ENCODE data around the gene ARMH4. TPM values are rescaled to one million over a fixed set of nuclear protein-coding genes. Genes with fewer than 3 reads are reported as not detected.

ARMH4 gene
- total and polyA plus RNA-seq, 4 donors = 0.38 to 3.2 (median 0.54) TPM

DNA sequence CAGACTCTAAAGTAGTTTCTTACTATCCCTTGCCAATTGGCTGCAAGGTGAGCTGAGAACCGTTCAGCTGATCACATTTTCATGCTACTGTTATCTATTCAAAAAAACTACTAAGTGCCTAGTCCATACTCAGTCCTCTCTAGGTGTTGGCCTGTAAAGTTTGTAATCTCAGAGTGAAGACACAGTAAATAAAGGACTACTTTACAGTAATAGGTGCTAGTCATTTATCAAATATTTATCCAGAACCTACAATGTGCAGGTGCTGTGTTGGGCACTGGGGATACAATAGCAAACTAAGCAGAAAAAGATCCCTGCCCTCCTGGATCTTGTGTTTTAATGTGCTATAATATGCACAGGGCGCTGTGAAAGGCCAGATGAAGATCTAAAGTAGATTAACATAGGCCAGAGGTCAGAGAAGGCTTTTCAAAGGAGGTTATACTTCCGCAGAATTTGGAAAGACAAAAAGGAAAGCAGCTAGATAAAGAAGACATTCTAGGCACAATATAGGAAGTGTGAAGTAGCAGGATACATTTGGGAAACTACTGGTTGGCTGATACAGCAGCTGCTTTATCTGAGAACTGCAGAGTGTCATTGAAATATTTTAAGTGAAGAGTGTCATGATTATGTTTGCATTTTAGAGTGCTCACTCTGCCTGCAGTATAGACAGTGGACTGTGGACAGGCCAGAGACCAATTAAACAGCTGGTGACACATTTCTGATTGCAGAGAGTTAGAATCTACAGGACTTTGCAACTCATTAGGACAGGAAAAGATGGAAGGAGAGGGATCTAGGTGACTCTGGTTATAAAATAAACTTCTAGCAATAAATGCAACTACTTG, 40.0 kb upstream of the ARMH4 start:
- 67% methylated on average over 3 of the region's 3 CpGs for WGBS
- peaks cover 0 to 3% (median 0%) of the 10 kb centered on the region in 4 donors for H3K4me1 ChIP-seq (ENCODE audit: control insufficient read depth in 4 of 4, insufficient read depth in 4 of 4, low read length in 3 of 4)
- H3K9ac ChIP-seq (ENCODE audit: low read depth in 1 of 2, low read length in 2 of 2) = no peak overlapping the region
- DNase-seq (ENCODE audit: low spot score) = no peak
- H3K9me3 ChIP-seq (ENCODE audit: control insufficient read depth in 4 of 4, low read length in 3 of 4) = no peaks in the 10 kb centered on the region
- H3K36me3 ChIP-seq (ENCODE audit: control insufficient read depth in 4 of 4, insufficient read depth in 3 of 4, low read depth in 1 of 4, low read length in 3 of 4) = no peaks in the 10 kb centered on the region
- H3K27me3 ChIP-seq (ENCODE audit: control insufficient read depth in 4 of 4, insufficient read depth in 4 of 4, low read length in 3 of 4) = no peaks in the 10 kb centered on the region
- H3K27ac ChIP-seq (ENCODE audit: low read depth in 1 of 2, low read length in 2 of 2) = no peak overlapping the region
- TF ChIP-seq, protein P1, sequence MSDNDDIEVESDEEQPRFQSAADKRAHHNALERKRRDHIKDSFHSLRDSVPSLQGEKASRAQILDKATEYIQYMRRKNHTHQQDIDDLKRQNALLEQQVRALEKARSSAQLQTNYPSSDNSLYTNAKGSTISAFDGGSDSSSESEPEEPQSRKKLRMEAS (IDR thresholded peaks at IDR 0.05) = no peak
- TF ChIP-seq EGR1 (IDR thresholded peaks at IDR 0.05; ENCODE audit: low read depth in 2 of 2) = no peak
- no peak for TF ChIP-seq JUND (IDR thresholded peaks at IDR 0.05)
- TF ChIP-seq YY1 (IDR thresholded peaks at IDR 0.05) = no peak
- no peak for TF ChIP-seq SP1 (IDR thresholded peaks at IDR 0.05)
- TF ChIP-seq TAF1 (conservative IDR thresholded peaks at IDR 0.05) = no peak
- TF ChIP-seq RAD21 (IDR thresholded peaks at IDR 0.05) = no peak
- TF ChIP-seq, protein P2, sequence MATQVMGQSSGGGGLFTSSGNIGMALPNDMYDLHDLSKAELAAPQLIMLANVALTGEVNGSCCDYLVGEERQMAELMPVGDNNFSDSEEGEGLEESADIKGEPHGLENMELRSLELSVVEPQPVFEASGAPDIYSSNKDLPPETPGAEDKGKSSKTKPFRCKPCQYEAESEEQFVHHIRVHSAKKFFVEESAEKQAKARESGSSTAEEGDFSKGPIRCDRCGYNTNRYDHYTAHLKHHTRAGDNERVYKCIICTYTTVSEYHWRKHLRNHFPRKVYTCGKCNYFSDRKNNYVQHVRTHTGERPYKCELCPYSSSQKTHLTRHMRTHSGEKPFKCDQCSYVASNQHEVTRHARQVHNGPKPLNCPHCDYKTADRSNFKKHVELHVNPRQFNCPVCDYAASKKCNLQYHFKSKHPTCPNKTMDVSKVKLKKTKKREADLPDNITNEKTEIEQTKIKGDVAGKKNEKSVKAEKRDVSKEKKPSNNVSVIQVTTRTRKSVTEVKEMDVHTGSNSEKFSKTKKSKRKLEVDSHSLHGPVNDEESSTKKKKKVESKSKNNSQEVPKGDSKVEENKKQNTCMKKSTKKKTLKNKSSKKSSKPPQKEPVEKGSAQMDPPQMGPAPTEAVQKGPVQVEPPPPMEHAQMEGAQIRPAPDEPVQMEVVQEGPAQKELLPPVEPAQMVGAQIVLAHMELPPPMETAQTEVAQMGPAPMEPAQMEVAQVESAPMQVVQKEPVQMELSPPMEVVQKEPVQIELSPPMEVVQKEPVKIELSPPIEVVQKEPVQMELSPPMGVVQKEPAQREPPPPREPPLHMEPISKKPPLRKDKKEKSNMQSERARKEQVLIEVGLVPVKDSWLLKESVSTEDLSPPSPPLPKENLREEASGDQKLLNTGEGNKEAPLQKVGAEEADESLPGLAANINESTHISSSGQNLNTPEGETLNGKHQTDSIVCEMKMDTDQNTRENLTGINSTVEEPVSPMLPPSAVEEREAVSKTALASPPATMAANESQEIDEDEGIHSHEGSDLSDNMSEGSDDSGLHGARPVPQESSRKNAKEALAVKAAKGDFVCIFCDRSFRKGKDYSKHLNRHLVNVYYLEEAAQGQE (IDR thresholded peaks at IDR 0.05) = no peak
- no peak for TF ChIP-seq FOXA2 (IDR thresholded peaks at IDR 0.05)
- no peak for TF ChIP-seq RXRA (IDR thresholded peaks at IDR 0.05)
- TF ChIP-seq HNF4G (IDR thresholded peaks at IDR 0.05) = no peak
- TF ChIP-seq HNF4A (conservative IDR thresholded peaks at IDR 0.05) = no peak
- TF ChIP-seq ZBTB33 (IDR thresholded peaks at IDR 0.05) = no peak
- TF ChIP-seq FOXA1 (IDR thresholded peaks at IDR 0.05) = no peak
- TF ChIP-seq ATF3 (IDR thresholded peaks at IDR 0.05) = no peak
- no peak for TF ChIP-seq GABPA (IDR thresholded peaks at IDR 0.05 in 1 of 2, conservative IDR thresholded peaks at IDR 0.05 in 1 of 2)
- TF ChIP-seq, protein P3, sequence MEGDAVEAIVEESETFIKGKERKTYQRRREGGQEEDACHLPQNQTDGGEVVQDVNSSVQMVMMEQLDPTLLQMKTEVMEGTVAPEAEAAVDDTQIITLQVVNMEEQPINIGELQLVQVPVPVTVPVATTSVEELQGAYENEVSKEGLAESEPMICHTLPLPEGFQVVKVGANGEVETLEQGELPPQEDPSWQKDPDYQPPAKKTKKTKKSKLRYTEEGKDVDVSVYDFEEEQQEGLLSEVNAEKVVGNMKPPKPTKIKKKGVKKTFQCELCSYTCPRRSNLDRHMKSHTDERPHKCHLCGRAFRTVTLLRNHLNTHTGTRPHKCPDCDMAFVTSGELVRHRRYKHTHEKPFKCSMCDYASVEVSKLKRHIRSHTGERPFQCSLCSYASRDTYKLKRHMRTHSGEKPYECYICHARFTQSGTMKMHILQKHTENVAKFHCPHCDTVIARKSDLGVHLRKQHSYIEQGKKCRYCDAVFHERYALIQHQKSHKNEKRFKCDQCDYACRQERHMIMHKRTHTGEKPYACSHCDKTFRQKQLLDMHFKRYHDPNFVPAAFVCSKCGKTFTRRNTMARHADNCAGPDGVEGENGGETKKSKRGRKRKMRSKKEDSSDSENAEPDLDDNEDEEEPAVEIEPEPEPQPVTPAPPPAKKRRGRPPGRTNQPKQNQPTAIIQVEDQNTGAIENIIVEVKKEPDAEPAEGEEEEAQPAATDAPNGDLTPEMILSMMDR (IDR thresholded peaks at IDR 0.05; ENCODE audit: low read depth, low read length, missing input control) = no peak
- TF ChIP-seq NR2F2 (IDR thresholded peaks at IDR 0.05) = no peak
- H3K4me3 ChIP-seq (ENCODE audit: low read depth in 1 of 3, low read length in 3 of 3) = no peak overlapping the region

Data from liver (tissue), 9 donors.